Gastrocnemius medialis (tissue), 4 donors: Measurements from ENCODE around the gene PAPPA.

Experiments
- CTCF ChIP-seq, 5 experiments: fragments of 450-650 bp in 3 of 5; fragments of 200-600 bp in 2 of 5; sonication (generic) in 2 of 5; IDR thresholded peaks in 4 of 5; conservative IDR thresholded peaks in 1 of 5; 1 replicate in 4 of 5; 2 replicates in 1 of 5; pipeline ENCODE4 v1.5.1; 2016 to 2019; ENCODE audit warnings: antibody characterized with exemption in 5 of 5, mild to moderate bottlenecking in 3 of 5, moderate library complexity in 3 of 5
- POLR2A ChIP-seq, 2 donors: fragments of 450-650 bp; IDR thresholded peaks; one replicate each; pipeline ENCODE4 v1.6.1; 2017; ENCODE audit warnings: antibody characterized with exemption in 2 of 2, mild to moderate bottlenecking in 2 of 2, moderate library complexity in 2 of 2

GRCh38 chr9:116352958-116353357 lies 199.4 kb downstream of the PAPPA start:
- no peak for TF ChIP-seq CTCF (IDR thresholded peaks at IDR 0.05 in 4 of 5, conservative IDR thresholded peaks at IDR 0.05 in 1 of 5)
- TF ChIP-seq POLR2A (IDR thresholded peaks at IDR 0.05) = no peak
